T-helper 9 cell (primary cell): ENCODE measurements around the gene CDCP2.
A peak's percentile ranks its signal among the peaks of the same experiment; 100 is the strongest.

Experiments used
- DNase-seq: peaks from one replicate; pipeline ENCODE4 v3.0.0-alpha.2; 2020

CDCP2 gene

GRCh38 chr1:54135436-54136120 is 17.2 kb downstream of the CDCP2 start:
- no peak for DNase-seq

DNA sequence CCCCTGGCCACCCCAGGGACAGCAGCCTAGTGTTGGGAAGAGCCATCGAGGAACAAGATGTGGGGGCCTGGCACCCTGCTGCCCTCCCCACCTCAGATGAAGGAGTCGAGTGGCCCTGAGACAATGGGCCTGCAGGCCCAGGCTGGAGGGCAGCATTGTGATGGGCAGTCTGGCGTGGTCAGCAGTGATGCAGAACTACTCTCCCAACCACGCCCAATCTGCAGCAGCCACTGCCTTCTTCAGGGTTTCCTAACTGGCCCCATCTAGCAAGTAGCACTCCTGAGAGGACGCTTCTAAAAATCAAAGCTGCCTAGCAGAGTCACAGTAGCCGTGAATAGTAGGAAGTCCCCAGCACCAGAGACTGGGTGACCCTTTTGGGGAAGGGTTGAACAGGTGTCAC is 18.5 kb downstream of the CDCP2 start:
- DNase-seq: no peak

DNA sequence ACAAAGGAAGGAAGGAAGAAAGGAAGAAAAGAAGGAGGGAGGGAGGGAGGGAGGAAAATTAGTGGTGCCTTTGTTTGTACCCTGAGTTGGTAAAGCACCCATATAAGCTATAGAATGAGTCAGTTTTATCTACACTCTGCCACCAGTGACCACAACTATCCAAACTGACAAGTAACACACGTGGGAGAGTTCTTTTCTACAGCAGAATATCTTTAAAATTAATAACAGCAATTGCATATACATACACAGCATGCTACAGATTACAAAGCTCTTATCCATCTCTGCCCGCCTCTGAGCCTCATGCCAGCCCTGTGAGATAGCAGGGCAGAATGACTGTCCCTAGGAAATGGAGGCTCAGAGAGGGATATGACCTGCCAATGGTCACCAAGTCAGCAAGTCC is 20.3 kb downstream of the CDCP2 start:
- DNase-seq: no peak

DNA sequence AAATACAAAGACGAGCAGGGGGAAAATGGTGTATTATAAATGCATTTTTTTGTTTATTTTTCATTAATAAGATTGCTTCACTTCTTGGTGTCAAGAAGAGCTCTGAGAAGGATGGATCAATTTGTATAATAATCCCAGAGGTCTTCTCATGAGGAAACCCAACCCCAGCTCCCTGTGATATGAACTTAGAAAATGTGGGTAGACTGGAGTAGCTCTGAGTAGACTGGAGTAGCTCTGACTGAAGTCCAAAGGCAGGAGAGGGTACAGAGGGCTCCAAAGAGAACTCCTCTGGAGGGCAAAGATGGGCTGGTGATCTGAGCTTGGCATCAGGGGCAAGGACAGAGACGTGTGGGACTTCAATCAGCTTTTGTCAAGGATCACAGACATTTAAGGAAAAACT is 21.4 kb downstream of the CDCP2 start:
- no peak for DNase-seq

DNA sequence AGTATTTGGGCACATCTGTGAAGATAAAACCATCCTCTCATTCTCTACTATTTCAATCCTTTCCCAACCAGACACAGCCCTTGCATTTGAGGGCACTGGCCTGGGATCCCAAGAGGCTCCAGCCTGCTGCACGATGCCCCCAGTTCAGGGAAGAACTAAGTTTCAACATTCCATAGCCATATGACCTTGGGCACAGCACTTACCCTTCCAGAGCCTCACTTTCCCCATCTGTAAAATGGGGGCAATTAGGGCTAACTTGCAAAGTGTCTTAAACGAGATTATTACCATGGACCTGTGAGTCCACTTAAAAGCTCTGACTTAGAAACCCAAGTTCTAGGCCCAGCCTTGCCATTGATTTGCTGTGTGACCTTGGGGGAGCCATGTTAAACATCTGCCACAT is 22.9 kb downstream of the CDCP2 start:
- no peak for DNase-seq

DNA sequence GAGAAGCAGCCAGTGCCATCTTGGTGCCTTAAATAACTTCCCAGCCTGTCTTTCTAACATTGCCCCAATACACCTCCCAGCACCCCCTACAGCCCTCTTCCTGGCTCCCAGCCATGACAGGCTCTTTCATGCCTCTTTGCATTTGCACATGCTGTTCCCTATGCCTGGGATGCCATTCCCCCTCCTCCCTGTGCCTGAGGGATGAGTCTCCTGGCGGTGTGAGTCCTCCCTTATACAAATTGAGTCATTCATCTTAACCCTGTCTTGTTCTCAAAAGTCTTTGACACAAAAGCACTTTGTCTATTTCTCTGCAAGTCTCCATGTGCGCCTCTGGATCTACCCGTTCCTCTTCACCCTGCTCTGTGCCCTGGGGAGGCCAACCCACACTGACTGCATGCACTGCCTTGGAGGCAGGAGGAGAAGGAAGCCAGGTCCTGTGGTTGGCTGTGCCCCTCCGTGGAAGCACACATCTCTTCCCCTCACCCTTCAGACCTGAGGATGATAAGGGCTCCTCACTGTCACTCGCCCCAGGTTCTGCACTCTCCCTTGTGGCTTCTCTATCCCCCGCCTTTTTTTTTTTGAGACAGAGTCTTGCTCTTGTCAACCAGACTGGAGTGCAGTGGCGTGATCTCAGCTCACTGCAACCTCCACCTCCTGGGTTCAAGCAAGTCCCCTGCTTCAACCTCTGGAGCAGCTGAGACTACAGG is 25.1 kb downstream of the CDCP2 start:
- DNase-seq: no peak

GRCh38 chr1:54126271-54126815 is 26.5 kb downstream of the CDCP2 start:
- no peak for DNase-seq

GRCh38 chr1:54125386-54126070 is 27.3 kb downstream of the CDCP2 start:
- DNase-seq: no peak

- no peak for DNase-seq
Measured at GRCh38 chr1:54124906-54125305, 27.9 kb downstream of the CDCP2 start.

DNA sequence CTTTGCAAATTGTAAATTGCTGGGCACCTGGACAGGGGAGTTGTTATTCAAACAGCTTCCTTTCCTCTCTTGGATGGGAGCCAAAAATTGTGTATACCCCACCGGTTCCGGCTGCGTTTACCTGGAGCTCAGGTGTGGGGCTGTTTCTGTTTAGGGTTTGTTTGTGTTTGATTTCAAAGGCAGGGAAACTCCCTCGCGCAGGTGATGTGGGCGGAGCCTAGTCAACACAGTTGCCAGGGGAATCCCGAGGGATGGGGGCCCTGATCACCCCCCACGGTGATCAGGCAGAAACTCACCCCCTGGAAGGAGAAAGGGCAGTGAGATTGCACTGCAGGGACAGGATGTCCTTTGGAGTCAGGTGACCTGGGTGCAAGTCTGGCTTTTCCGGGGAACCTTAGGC is 28.3 kb downstream of the CDCP2 start:
- DNase-seq: no peak

- DNase-seq: no peak
Measured at GRCh38 chr1:54122992-54123391, 29.8 kb downstream of the CDCP2 start.

DNA sequence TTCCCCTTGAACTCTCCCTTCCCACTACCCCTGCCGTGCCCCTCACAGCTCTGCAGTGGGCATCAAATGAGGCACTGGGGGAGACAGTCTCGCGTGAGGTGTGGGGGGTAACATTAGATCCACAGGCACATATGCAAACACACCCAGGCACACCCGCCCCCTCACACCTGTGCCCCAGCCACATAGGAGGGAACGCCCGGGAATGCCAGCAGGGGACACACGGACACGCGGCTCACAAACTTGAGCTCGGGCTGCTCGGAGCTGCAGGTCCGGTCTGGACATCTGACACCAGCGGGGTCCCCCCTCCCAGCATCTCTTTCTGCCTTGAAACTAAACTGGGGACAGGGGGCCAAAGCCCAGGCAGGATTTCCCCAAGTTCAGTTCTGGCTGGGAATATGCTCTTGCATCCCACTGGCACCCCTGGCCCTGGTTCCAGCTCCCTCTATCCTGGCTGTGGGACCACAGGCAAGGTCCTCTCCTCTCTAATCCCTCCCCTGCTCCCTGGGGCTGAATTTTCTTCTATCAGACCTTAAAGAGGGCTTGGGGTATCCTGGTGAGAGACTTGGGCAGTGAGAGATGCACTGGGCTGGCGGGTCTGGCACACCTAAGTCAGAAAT is 30.6 kb downstream of the CDCP2 start:
- DNase-seq: no peak

DNA sequence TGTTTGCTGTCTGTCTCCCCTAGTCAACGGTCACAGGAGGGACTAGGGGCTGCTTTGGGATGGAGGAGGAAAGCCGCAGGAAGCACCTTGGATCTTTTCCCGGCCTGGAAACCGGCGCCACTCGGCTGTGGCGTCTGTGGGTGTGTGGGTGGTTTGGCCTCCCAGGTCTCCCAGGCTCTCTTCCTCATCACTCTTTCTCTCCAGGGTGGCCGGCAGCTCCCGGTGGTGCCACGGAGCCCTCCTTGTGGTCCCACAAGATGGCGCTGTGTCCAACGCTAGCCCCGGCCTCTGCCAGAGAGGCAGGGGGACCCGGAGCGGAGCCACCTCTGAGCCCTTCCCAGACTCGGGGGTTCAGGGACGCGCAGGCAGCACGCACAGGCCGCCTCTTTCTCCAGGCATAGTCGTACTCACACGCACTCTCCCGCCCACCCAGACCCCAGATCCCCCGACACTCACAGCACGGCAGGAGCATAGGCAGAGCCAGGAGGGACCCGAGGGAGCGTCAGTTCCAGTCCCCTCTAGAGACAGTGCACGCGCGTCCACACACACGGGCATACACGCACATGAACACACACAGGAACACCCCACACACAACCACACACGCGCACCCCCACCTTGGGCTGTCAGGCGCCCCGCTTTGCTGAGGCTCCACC is 31.2 kb downstream of the CDCP2 start:
- peak; percentile 45 for DNase-seq

DNA sequence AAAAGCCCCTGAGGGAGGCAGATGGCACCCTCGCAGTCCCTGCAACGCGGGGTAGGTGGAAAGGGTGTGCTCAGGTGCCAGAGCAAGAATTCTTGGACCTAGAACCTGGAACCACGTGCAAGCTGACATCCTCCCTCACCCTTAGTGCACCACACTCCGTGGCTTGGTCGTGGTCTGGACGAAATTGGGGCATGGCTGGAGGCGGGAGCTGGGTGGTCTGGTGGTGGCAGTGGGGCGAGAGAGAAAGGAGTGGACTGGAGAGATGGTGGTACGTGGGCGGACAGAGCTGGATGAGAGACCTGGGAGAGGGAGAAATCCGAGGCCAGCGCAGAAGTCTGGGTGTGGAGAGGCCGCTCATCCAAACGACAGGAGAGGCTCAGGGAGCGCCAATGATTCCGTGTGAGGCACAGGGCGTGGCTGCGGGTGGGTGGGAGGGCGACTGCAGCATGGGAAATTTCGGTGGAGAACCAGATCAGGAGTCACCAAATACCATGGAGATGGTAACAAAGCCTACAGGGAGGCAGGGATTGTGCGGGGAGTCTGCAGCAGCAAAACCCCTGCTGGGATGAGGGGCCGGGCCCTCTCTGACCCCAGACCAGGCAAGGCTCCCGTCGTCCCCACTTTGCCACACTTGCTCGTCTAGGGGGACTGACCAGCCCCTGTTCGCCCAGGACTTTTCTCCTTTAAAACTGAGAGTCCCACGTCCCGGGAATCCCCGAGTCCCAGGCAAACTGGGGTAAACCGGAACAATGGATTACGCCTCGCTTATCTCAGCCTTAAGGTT is 31.9 kb downstream of the CDCP2 start:
- no peak for DNase-seq

DNA sequence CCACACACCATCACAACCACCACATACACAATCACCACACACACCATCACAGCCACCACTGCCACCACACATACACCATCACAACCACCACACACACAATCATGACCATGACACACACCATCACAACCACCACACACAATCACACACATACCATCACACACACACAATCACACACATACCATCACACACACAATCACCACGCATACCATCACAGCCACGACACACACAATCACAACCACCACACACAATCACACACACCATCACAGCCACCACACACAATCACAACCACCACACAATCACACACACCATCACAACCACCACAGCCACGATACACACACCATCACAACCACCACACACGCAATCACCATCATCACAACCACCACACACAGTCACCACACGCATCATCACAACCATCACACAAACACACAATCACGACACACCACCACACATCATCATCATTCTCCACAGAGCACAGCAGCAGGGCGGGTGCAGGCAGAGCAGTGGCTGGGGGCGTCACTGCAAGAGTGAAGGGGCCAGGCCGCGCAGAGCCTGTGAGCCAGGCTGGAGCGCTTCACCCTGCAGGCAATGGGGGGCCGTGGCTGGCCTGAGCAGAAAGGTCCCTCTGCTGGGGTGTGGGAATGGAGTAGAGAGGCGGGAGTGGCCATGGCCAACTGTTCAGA is 32.6 kb downstream of the CDCP2 start:
- no peak for DNase-seq

DNA sequence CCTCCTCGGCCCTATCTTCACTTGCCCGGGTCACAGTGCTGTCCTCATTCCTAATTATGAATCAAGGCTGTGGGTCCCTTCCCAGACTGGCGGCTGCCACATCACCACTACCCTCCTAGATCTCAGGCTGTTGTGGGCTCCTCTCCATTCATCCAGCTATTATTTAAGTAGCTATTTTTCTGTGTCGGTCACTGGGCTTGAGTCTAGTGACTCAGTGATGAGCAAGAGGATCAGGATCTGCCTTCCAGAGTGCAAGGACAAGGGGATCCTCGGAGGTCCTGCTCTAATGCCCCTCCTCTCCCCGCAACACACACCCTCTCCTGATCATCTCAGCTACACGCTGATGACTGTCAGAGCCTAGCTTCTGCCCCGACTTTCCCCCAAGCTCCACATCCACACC is 34.1 kb downstream of the CDCP2 start:
- DNase-seq: no peak

DNA sequence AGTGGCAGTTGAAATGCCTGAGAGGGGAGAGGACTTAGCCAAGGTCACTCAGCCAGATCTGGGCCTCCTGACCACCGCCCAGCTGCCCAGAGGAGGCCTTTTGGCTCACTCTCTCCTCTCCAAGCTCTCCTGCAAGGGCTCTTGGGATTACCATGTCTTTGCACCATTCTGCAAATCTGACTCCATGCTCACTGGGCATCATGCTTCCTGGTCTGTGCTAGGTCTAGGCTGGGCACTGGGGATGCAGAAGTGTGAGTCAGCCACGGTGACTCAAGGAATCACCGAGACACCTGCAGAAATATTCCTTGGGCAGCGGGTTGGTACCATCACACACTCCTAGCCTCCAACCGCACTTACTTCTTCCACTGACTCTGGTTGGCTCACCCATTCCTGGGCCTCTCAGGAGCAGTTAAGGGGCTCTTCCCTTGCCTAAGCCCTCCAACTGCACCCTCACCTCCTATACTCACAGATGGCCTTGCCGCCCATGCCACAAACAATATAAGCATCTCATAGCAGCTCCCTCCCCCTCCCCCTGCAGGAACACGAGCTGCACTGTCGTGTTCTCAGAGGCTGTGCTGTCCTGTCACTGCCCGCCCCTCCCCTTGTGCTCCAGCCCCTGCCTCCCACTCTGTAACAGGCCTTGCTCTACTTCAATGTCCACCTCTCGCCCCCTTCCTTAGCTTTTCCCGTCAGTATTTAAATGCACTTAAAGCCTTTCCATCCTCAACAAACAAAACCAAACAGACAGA is 34.8 kb downstream of the CDCP2 start:
- DNase-seq: no peak

DNA sequence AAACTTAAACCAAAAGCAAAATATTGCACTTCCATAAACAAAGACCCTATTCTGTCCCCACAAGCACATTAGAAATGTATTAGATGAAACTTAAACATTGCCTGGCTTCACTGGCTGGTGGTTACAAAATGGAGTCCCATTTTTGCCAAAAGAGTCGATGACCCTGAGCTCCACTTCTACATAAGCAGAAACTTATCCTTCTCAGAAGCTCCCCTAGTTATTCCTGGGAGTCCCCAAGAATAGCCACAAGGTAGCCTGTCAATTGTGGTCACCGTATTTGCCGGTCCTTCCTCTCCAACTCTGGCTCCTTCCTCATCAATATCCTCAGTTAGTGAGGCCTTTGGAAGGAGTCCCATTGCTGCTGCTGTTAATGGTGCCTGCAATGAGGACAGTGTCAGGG is 37.3 kb downstream of the CDCP2 start:
- no peak for DNase-seq

- DNase-seq: no peak
Measured at GRCh38 chr1:54114955-54115354, 37.8 kb downstream of the CDCP2 start.

- DNase-seq: no peak
Measured at GRCh38 chr1:54114001-54114400, 38.8 kb downstream of the CDCP2 start.
